Tibial artery (tissue), 4 donors: ENCODE measurements around the gene INPP5F.

Experiments used
- DNase-seq, 2 donors: peaks; one replicate each; pipeline ENCODE4 v3.0.0-alpha.2; 2019
- H3K27ac ChIP-seq, 2 donors: fragments of 200-600 bp; sonication (generic) in 1 of 2; 1 replicate in 1 of 2; 2 replicates in 1 of 2; pipeline ENCODE4 v1.5.1; 2018 to 2019; ENCODE audit warnings: mild to moderate bottlenecking in 1 of 2
- H3K27me3 ChIP-seq, 2 donors: fragments of 200-600 bp; sonication (generic) in 1 of 2; one replicate each; pipeline versions ENCODE4 v1.5.1 to v1.6.0; 2016 to 2019
- H3K36me3 ChIP-seq, 3 donors: fragments of 200-600 bp; sonication (generic) in 2 of 3; one replicate each; pipeline ENCODE4 v1.5.1; 2016 to 2019; ENCODE audit warnings: mild to moderate bottlenecking in 2 of 3
- H3K4me1 ChIP-seq, 4 donors: fragments of 200-600 bp; sonication (generic) in 2 of 4; 1 replicate in 3 of 4; 2 replicates in 1 of 4; pipeline ENCODE4 v1.5.1; 2016 to 2019
- H3K4me3 ChIP-seq, 2 donors: fragments of 200-600 bp; sonication (generic) in 1 of 2; 1 replicate in 1 of 2; 2 replicates in 1 of 2; pipeline ENCODE4 v1.5.1; 2018 to 2019; ENCODE audit warnings: mild to moderate bottlenecking in 2 of 2
- H3K9me3 ChIP-seq, 3 donors: fragments of 200-600 bp; sonication (generic) in 1 of 3; one replicate each; pipeline ENCODE4 v1.5.1; 2016 to 2019
- intact Hi-C: fragments of 100-400 bp; cut with DNase I; formaldehyde crosslinking; loops from one replicate; pipeline ENCODE4 v1.15.0; 2023; ENCODE audit warnings: low total_unique reads
- TF ChIP-seq, protein P1 (sequence below), 2 experiments: fragments of 200-600 bp in 1 of 2; fragments of 450-650 bp in 1 of 2; IDR thresholded peaks; one replicate each; pipeline ENCODE4 v1.5.1; 2017 to 2019; ENCODE audit warnings: antibody characterized with exemption in 2 of 2, mild to moderate bottlenecking in 1 of 2, moderate library complexity in 1 of 2

The INPP5F gene

DNA sequence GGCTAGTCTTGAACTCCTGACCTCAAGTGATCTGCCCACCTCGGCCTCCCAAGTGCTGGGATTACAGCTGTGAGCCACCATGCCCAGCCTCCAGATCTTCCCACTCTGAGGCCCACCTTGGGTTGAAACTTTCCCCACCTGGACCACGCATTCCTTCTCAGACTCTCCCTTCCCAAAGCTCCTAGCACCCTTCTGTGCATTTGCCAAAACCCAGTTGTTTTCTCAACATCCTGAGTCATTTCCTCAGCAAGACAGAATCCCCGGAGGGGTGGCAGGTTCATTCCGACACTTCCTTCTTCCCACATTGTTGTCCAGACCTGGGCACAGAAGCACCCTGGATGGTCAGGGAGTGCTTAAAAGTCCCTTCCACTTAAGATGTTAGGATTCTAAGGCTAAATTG, 45.8 kb upstream of the INPP5F start:
- Histone ChIP-seq H3K4me1 (peaks cover 0 to 51% (median 40%) of the 10 kb centered on the region in 4 donors), H3K9me3 (no peaks in the 10 kb centered on the region), H3K27ac (peak overlapping the region; percentile 55 to 64), H3K27me3 (no peaks in the 10 kb centered on the region), H3K36me3 (peaks cover 15 to 26% (median 24%) of the 10 kb centered on the region in 3 donors), H3K4me3 (no peak overlapping the region)
- peak in 1 of 2 donors; percentile 54 for DNase-seq
- intact Hi-C loops, result loop anchor here (5.0 to 10.0 kb wide), 2 partner anchors 47 to 175 kb away; partner anchors contain the start of gene INPP5F
- TF ChIP-seq, protein P1, sequence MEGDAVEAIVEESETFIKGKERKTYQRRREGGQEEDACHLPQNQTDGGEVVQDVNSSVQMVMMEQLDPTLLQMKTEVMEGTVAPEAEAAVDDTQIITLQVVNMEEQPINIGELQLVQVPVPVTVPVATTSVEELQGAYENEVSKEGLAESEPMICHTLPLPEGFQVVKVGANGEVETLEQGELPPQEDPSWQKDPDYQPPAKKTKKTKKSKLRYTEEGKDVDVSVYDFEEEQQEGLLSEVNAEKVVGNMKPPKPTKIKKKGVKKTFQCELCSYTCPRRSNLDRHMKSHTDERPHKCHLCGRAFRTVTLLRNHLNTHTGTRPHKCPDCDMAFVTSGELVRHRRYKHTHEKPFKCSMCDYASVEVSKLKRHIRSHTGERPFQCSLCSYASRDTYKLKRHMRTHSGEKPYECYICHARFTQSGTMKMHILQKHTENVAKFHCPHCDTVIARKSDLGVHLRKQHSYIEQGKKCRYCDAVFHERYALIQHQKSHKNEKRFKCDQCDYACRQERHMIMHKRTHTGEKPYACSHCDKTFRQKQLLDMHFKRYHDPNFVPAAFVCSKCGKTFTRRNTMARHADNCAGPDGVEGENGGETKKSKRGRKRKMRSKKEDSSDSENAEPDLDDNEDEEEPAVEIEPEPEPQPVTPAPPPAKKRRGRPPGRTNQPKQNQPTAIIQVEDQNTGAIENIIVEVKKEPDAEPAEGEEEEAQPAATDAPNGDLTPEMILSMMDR (IDR thresholded peaks at IDR 0.05), result no peak

DNA sequence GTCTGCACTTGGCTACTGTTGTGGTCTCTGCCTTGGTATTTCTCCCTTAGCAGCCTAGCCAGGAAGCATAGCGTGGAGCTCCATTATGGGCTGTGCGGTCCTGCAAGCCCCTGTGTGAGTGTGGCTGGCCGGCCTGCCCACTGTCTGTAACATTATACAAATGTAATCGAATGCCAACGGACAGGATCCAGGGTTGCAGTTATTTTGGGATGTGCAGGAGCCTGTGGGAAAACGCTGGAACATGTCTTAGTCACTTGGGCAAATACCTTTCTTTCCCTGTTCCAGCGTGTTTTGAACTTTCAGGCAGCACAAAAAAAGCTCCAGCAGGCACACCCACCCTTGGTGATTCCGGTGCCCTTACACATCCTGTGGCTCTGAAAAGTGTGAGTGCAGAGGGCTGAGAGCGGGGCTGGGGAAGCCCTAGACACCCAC, 45.2 kb upstream of the INPP5F start:
- Histone ChIP-seq H3K36me3 (peaks cover 15 to 20% (median 19%) of the 10 kb centered on the region in 3 donors), H3K27ac (peak overlapping the region; percentile 55 to 64), H3K9me3 (no peaks in the 10 kb centered on the region), H3K4me3 (no peak overlapping the region), H3K27me3 (no peaks in the 10 kb centered on the region), H3K4me1 (peaks cover 0 to 51% (median 40%) of the 10 kb centered on the region in 4 donors)
- intact Hi-C loops, result loop anchor here (5.0 to 10.0 kb wide), 2 partner anchors 47 to 174 kb away; partner anchors contain the start of gene INPP5F
- no peak for DNase-seq
- TF ChIP-seq, protein P1 (IDR thresholded peaks at IDR 0.05), result no peak

DNA sequence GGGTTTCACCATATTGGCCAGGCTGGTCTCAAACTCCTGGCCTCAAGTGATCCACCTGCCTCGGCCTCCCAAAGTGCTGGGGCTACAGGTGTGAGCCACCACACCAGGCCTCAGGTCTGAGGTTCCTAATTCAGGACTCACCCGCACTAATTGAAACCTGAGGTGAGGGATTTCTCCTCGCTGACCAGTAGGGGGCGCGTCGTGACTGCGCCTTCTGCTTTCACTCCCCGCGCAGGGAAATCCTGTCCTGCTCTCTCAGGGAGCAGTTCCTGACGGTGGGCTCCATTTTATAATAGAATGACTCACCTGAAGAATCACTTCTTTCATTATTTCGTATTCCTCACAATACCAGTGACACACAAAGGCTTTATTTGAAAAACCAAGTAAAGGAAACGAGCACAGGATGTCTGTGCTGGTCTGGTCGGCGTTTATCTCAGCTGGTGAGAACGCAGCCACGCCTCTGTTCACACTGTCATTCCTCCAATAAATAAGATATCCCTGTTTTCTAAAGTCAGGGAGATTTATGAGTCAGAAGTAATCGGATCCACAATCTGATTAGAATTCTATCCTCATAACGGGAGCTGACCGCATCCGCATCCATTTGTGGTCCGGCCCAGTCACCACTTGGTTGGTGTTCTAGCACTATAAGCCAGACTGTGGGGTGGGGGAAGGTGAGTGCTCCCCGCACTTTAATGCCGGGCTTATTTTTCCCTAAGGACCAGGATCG, 39.2 kb upstream of the INPP5F start:
- H3K9me3 ChIP-seq, result no peaks in the 10 kb centered on the region
- no peaks in the 10 kb centered on the region for H3K27me3 ChIP-seq
- no peaks in the 10 kb centered on the region for H3K36me3 ChIP-seq
- TF ChIP-seq, protein P1 (IDR thresholded peaks at IDR 0.05), result peak; percentile 90
- intact Hi-C loops, result loop anchor here (10.0 kb wide), 1 partner anchor 168 kb away; no protein-coding TSS in a partner anchor
- H3K4me3 ChIP-seq, result peak overlapping the region; percentile 22 to 31
- peak; percentile 68 to 82 for DNase-seq
- H3K4me1 ChIP-seq, result peaks cover 0 to 22% (median 16%) of the 10 kb centered on the region in 4 donors
- H3K27ac ChIP-seq, result no peak overlapping the region

DNA sequence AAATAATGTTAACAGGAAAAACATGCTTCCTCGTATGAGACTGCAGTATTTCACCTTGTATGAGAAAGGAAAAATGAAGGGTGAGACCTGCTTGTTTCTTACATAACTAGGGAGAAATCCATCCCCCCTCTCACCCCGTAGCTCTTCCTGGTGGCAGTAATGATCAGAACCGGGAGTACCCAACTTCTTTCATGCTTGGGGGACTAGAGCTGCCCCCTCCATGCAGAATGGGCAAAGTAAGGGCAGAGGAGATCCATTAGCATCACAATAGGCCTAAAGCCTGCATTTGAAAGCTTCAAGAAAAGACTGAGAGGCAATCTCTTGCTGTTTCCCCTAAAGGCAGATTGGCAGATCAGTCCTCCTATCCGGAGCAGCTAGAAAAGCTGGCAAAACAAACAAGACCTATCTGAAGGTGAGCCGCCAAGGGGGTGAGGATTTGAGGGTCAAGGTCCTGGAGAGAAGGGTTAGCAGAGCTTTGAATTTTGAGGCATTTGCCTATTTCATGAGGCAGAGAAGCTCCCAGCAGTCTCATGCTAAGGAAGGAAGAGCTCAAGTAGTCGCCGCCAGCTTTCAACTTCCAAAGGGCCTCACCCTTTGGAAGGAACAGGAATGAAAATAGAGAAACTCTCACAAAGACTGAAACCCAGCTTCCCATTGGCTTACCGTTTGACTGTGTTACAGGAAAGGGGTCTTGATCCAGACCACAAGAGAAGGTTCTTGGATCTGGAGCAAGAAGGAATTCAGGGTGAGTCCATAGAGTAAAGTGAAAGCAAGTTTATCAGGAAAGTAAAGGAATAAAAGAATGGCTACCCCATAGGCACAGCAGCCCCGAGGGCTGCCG, 38.4 kb upstream of the INPP5F start:
- Histone ChIP-seq H3K4me1 (peaks cover 0 to 15% (median 8%) of the 10 kb centered on the region in 4 donors), H3K4me3 (no peak overlapping the region), H3K27ac (no peak overlapping the region), H3K36me3 (no peaks in the 10 kb centered on the region), H3K9me3 (no peaks in the 10 kb centered on the region), H3K27me3 (no peaks in the 10 kb centered on the region)
- TF ChIP-seq, protein P1 (IDR thresholded peaks at IDR 0.05), result no peak
- intact Hi-C loops, result loop anchor here (10.0 kb wide), 1 partner anchor 167 kb away; no protein-coding TSS in a partner anchor
- no peak for DNase-seq

DNA sequence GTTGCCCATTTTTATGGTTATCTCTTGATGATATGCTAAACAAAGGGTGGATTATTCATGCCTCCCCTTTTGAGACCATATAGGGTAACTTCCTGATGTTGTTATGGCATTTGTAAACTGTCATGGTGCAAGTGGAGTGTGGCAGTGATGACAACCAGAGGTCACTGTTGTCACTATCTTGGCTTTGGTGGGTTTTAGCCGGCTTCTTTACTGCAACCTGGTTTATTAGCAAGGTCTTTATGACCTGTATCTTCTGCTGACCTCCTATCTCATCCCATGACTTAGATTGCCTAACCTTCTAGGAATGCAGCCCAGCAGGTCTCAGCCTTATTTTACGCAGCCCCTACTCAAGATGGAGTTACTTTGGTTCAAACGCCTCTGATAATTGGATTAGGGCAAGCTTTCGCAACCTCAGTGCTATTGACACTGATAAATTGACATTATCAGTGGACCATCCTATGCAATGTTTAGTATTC, 37.8 kb upstream of the INPP5F start:
- H3K27ac ChIP-seq, result no peak overlapping the region
- H3K4me1 ChIP-seq, result peaks cover 0 to 9% (median 4%) of the 10 kb centered on the region in 4 donors
- DNase-seq, result no peak
- no peak overlapping the region for H3K4me3 ChIP-seq
- H3K9me3 ChIP-seq, result no peaks in the 10 kb centered on the region
- H3K27me3 ChIP-seq, result no peaks in the 10 kb centered on the region
- intact Hi-C loops, result loop anchor here (10.0 kb wide), 1 partner anchor 167 kb away; no protein-coding TSS in a partner anchor
- no peaks in the 10 kb centered on the region for H3K36me3 ChIP-seq
- TF ChIP-seq, protein P1 (IDR thresholded peaks at IDR 0.05), result no peak
